OCI-LY1 (cell line): ENCODE measurements around the gene CPM.

Experiments used
- H2AFZ ChIP-seq: fragments of 200-600 bp; sonication (generic), shearing (Covaris generic); 2 replicates; pipeline ENCODE4 v1.6.0; 2014; ENCODE audit warnings: antibody characterized with exemption, mild to moderate bottlenecking, low read length
- H3F3A ChIP-seq: fragments of 200-600 bp; sonication (generic), shearing (Covaris generic); 2 replicates; pipeline ENCODE4 v1.6.0; 2014; ENCODE audit warnings: mild to moderate bottlenecking, antibody characterized with exemption, low read length, moderate library complexity; ENCODE audit not compliant: insufficient read depth
- H3K27ac ChIP-seq: fragments of 200-600 bp; sonication (generic); 2 replicates; pipeline ENCODE4 v1.5.1; 2014; ENCODE audit warnings: low read length, mixed run types, mild to moderate bottlenecking, low read depth; ENCODE audit not compliant: poor library complexity, severe bottlenecking
- H3K27me3 ChIP-seq: fragments of 200-600 bp; sonication (generic); 2 replicates; pipeline ENCODE4 v1.6.0; 2014; ENCODE audit warnings: antibody characterized with exemption, mild to moderate bottlenecking, low read length, moderate library complexity; ENCODE audit not compliant: insufficient read depth
- H3K36me3 ChIP-seq: fragments of 200-600 bp; sonication (generic); 2 replicates; pipeline ENCODE4 v1.6.1; 2014; ENCODE audit warnings: mild to moderate bottlenecking, antibody characterized with exemption, low read length, moderate library complexity, mixed read lengths; ENCODE audit not compliant: insufficient read depth
- H3K4me1 ChIP-seq: fragments of 200-600 bp; sonication (generic); 2 replicates; pipeline ENCODE4 v1.5.1; 2014; ENCODE audit warnings: mild to moderate bottlenecking, low read length, moderate library complexity; ENCODE audit not compliant: insufficient read depth, severe bottlenecking
- H3K4me2 ChIP-seq: fragments of 200-600 bp; sonication (generic), shearing (Covaris generic); 2 replicates; pipeline ENCODE4 v1.6.1; 2014; ENCODE audit warnings: low read length
- H3K4me3 ChIP-seq: fragments of 200-600 bp; sonication (generic); 2 replicates; pipeline ENCODE4 v1.5.1; 2014; ENCODE audit warnings: low read length, low read depth, mild to moderate bottlenecking, mixed read lengths; ENCODE audit not compliant: poor library complexity, severe bottlenecking
- H3K79me2 ChIP-seq: fragments of 200-600 bp; shearing (Covaris generic); 2 replicates; pipeline ENCODE4 v1.6.1; 2016; ENCODE audit warnings: mixed run types, low read length, mixed read lengths; ENCODE audit not compliant: insufficient read depth
- H3K9ac ChIP-seq: fragments of 200-600 bp; sonication (generic), shearing (Covaris generic); 2 replicates; pipeline ENCODE4 v1.6.1; 2014; ENCODE audit warnings: mild to moderate bottlenecking, low read length, mixed read lengths
- H3K9me2 ChIP-seq: fragments of 200-600 bp; sonication (generic), shearing (Covaris generic); 2 replicates; pipeline ENCODE4 v1.6.1; 2014; ENCODE audit warnings: low read depth, mild to moderate bottlenecking, low read length, mixed read lengths
- H3K9me3 ChIP-seq: fragments of 200-600 bp; shearing (Covaris generic); 2 replicates; pipeline ENCODE4 v1.6.1; 2014; ENCODE audit warnings: low read length, mixed read lengths
- H4K20me1 ChIP-seq: fragments of 200-600 bp; sonication (generic), shearing (Covaris generic); 2 replicates; pipeline ENCODE4 v1.6.0; 2016; ENCODE audit warnings: mild to moderate bottlenecking, low read length; ENCODE audit not compliant: insufficient read depth
- CTCF ChIP-seq: fragments of 200-600 bp; sonication (generic), shearing (Covaris generic); IDR thresholded peaks from 2 replicates; pipeline ENCODE4 v1.5.1; 2017; ENCODE audit warnings: mild to moderate bottlenecking, antibody characterized with exemption, low read length, moderate library complexity, mixed read lengths
- EZH2 ChIP-seq: fragments of 200-600 bp; sonication (generic), shearing (Covaris generic); IDR thresholded peaks from 2 replicates; pipeline ENCODE4 v1.8.0; 2017; ENCODE audit warnings: borderline replicate concordance, mixed run types, mild to moderate bottlenecking, antibody characterized with exemption, low read length, moderate library complexity, mixed read lengths

CPM gene

GRCh38 chr12:68854554-68854953, 78.4 kb downstream of the CPM start:
- Histone ChIP-seq H3F3A (no peaks in the 10 kb centered on the region), H2AFZ (no peak overlapping the region), H3K9ac (no peak overlapping the region), H3K27me3 (no peaks in the 10 kb centered on the region), H3K27ac (no peak overlapping the region), H3K9me2 (no peaks in the 10 kb centered on the region), H3K4me1 (no peaks in the 10 kb centered on the region), H3K4me2 (no peak overlapping the region), H3K4me3 (no peak overlapping the region), H3K36me3 (no peaks in the 10 kb centered on the region), H3K79me2 (no peaks in the 10 kb centered on the region), H3K9me3 (no peaks in the 10 kb centered on the region), H4K20me1 (no peaks in the 10 kb centered on the region)
- TF ChIP-seq CTCF, result no peak
- no peak for TF ChIP-seq EZH2

GRCh38 chr12:68854078-68854468, 78.9 kb downstream of the CPM start:
- Histone ChIP-seq H3K9me3 (no peaks in the 10 kb centered on the region), H3K4me3 (no peak overlapping the region), H3K9ac (no peak overlapping the region), H3K4me1 (no peaks in the 10 kb centered on the region), H3K36me3 (no peaks in the 10 kb centered on the region), H3K4me2 (no peak overlapping the region), H3K27ac (no peak overlapping the region), H4K20me1 (no peaks in the 10 kb centered on the region), H3F3A (no peaks in the 10 kb centered on the region), H2AFZ (no peak overlapping the region), H3K79me2 (no peaks in the 10 kb centered on the region), H3K9me2 (no peaks in the 10 kb centered on the region), H3K27me3 (no peaks in the 10 kb centered on the region)
- TF ChIP-seq CTCF (no peak), EZH2 (no peak)

GRCh38 chr12:68853396-68854077, 79.4 kb downstream of the CPM start:
- Histone ChIP-seq H3K9me2 (no peaks in the 10 kb centered on the region), H3F3A (peaks cover under 1% of the 10 kb centered on the region; the same call in 1 of the 2 replicates), H3K9ac (no peak overlapping the region), H3K36me3 (no peaks in the 10 kb centered on the region), H4K20me1 (no peaks in the 10 kb centered on the region), H3K4me1 (no peaks in the 10 kb centered on the region), H3K4me3 (no peak overlapping the region), H2AFZ (no peak overlapping the region), H3K9me3 (no peaks in the 10 kb centered on the region), H3K4me2 (no peak overlapping the region), H3K27ac (no peak overlapping the region), H3K27me3 (no peaks in the 10 kb centered on the region), H3K79me2 (no peaks in the 10 kb centered on the region)
- TF ChIP-seq CTCF (no peak), EZH2 (no peak)
